Keratinocyte (primary cell): Measurements from ENCODE around the gene STMN3.

Source experiments
- CTCF ChIP-seq, 3 experiments: IDR thresholded peaks in 1 of 3; conservative IDR thresholded peaks in 1 of 3; optimal IDR thresholded peaks in 1 of 3; 2 replicates in 2 of 3; 3 replicates in 1 of 3; pipeline versions ENCODE3 to v1.5.1; 2011; ENCODE audit warnings: low read length in 3 of 3, mild to moderate bottlenecking in 3 of 3, moderate library complexity in 2 of 3, control low read depth in 1 of 3, inconsistent platforms in 1 of 3; ENCODE audit not compliant: insufficient read depth in 2 of 3; ENCODE audit errors: extremely low read depth in 1 of 3
- EZH2 ChIP-seq: IDR thresholded peaks from one replicate; pipeline ENCODE4 v1.6.1; 2012; ENCODE audit warnings: inconsistent platforms, mild to moderate bottlenecking, low read length, moderate library complexity

GRCh38 chr20:63602321-63602720 is 50.9 kb downstream of the STMN3 start:
- no peak for TF ChIP-seq CTCF (optimal IDR thresholded peaks at IDR 0.05 in 1 of 3, IDR thresholded peaks at IDR 0.05 in 1 of 3, conservative IDR thresholded peaks at IDR 0.05 in 1 of 3; ENCODE audit: extremely low read depth in 1 of 3, insufficient read depth in 2 of 3, low read length in 3 of 3)
- TF ChIP-seq EZH2 = no peak
